ENCODE data around the gene BHLHE23.

Gene BHLHE23

GRCh38 chr20:63007646-63008488, 1.1 kb upstream of the BHLHE23 start:
- DNase-seq: no peak

GRCh38 chr20:63007360-63007645, 539 bp upstream of the BHLHE23 start:
- DNase-seq: no peak

GRCh38 chr20:63005862-63006539, 763 bp downstream of the BHLHE23 start:
- DNase-seq: no peak

GRCh38 chr20:63005365-63005861, 1.4 kb downstream of the BHLHE23 start:
- no peak for DNase-seq

GRCh38 chr20:63004607-63005364, 2.0 kb downstream of the BHLHE23 start:
- DNase-seq: no peak

GRCh38 chr20:63003546-63003945, 3.2 kb downstream of the BHLHE23 start:
- DNase-seq: no peak

GRCh38 chr20:63002511-63002910, 4.3 kb downstream of the BHLHE23 start:
- no peak for DNase-seq

GRCh38 chr20:63000958-63001357, 5.8 kb downstream of the BHLHE23 start:
- DNase-seq: no peak

GRCh38 chr20:63000036-63000435, 6.7 kb downstream of the BHLHE23 start:
- no peak for DNase-seq

- DNase-seq: peak in 1 of 5 donors; percentile 38
Observed at GRCh38 chr20:62999580-62999979, 7.2 kb downstream of the BHLHE23 start.

- no peak for DNase-seq
Observed at GRCh38 chr20:62998449-62998848, 8.3 kb downstream of the BHLHE23 start.

GRCh38 chr20:62997417-62998035, 9.2 kb downstream of the BHLHE23 start:
- no peak for DNase-seq

- no peak for DNase-seq
Observed at GRCh38 chr20:62996596-62996982, 10.2 kb downstream of the BHLHE23 start.

- no peak for DNase-seq
Observed at GRCh38 chr20:62995898-62996595, 10.7 kb downstream of the BHLHE23 start.

- no peak for DNase-seq
Observed at GRCh38 chr20:62995481-62995880, 11.3 kb downstream of the BHLHE23 start.

GRCh38 chr20:62994869-62995281, 11.9 kb downstream of the BHLHE23 start:
- no peak for DNase-seq

- DNase-seq: no peak
Observed at GRCh38 chr20:62993856-62994494, 12.8 kb downstream of the BHLHE23 start.

GRCh38 chr20:62991863-62992262, 14.9 kb downstream of the BHLHE23 start:
- no peak for DNase-seq

- no peak for DNase-seq
Observed at GRCh38 chr20:62991196-62991807, 15.5 kb downstream of the BHLHE23 start.

GRCh38 chr20:62990306-62990825, 16.4 kb downstream of the BHLHE23 start:
- DNase-seq: no peak

- peak in 1 of 5 donors; percentile 66 for DNase-seq
Observed at GRCh38 chr20:62989201-62989601, 17.6 kb downstream of the BHLHE23 start.

Measured in T-helper 1 cell (primary cell).